ENCODE measurements around the gene SEPHS1.

The SEPHS1 gene

GRCh38 chr10:13317474-13317873, 30.6 kb downstream of the SEPHS1 start:
- TF ChIP-seq CTCF (IDR thresholded peaks at IDR 0.05; ENCODE audit: extremely low read depth, insufficient read depth, missing control alignments): no peak
- in situ Hi-C loops (cut with MboI; ENCODE audit: low pct_unique_long_range_greater_than_20kb, low sequenced_read_pairs, unreplicated experiment): no loop called here
- no peak for DNase-seq (ENCODE audit: low spot score)

DNA sequence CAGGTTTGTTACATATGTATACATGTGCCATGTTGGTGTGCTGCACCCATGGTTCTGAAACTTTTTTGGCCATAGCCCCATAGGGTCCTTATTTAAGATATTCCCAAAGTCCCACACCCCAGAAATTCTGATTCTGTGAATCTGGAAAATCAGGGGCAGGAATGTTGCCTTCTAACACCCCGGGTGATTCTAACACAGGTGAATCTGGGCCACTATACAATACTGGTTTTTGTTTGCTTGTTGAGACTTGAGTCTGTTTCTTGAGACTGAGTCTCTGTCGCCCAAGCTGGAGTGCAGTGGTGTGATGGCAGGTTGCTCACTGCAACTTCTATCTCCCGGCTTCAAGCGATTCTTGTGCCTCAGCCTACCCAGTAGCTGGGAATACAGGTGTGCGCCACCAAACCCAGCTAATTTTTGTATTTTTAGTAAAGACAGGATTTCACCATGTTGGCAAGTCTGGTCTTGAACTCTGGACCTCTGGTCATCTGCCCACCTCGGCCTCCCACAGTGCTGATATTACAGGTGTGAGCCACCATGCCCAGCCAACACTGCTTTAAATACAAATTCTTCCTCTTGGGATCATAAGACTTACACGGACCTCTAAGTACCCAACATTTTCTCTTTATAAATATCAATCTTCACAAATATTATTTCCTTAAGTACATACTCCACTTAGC, 31.3 kb downstream of the SEPHS1 start:
- no peak for DNase-seq (ENCODE audit: low spot score)
- TF ChIP-seq CTCF (IDR thresholded peaks at IDR 0.05; ENCODE audit: extremely low read depth, insufficient read depth, missing control alignments): no peak
- in situ Hi-C loops (cut with MboI; ENCODE audit: low pct_unique_long_range_greater_than_20kb, low sequenced_read_pairs, unreplicated experiment): no loop called here

DNA sequence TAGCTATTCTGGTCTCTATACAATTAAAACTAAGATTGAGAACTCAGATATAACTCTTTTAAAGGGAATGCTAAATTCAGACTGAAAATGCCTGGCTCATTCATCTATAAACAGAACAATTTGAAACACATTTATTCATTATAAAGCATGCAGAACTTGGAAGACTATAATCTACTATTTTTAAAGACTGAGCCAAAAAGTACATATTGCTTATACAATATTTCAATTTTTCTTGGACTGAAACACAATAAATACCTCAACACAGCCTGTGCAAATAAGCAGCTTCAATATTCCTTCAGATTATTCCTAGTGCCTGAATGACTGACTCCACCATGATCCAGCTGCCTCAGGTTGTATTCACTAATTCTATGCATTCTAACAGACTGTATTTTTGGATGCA, 32.7 kb downstream of the SEPHS1 start:
- TF ChIP-seq CTCF (IDR thresholded peaks at IDR 0.05; ENCODE audit: extremely low read depth, insufficient read depth, missing control alignments): no peak
- no peak for DNase-seq (ENCODE audit: low spot score)
- in situ Hi-C loops (cut with MboI; ENCODE audit: low pct_unique_long_range_greater_than_20kb, low sequenced_read_pairs, unreplicated experiment): no loop called here

DNA sequence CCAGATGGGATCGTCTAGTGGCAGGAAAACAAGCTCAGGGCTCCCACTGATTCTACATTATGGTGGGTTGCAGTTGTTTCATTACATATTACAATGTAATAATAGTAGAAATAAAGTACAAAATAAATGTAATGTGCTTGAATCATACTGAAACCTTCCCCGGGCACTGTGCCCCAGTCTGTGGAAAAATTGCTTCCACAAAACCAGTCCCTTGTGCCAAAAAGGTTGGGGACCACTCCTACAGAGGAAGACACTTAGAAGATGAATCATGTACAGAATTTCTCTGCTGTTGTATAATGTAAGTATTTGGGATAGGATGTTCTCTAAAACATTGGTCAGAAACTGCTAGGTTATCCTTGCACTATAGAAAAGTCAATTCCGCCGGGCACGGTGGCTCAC, 36.9 kb downstream of the SEPHS1 start:
- in situ Hi-C loops (cut with MboI; ENCODE audit: low pct_unique_long_range_greater_than_20kb, low sequenced_read_pairs, unreplicated experiment): no loop called here
- no peak for DNase-seq (ENCODE audit: low spot score)
- no peak for TF ChIP-seq CTCF (IDR thresholded peaks at IDR 0.05; ENCODE audit: extremely low read depth, insufficient read depth, missing control alignments)

DNA sequence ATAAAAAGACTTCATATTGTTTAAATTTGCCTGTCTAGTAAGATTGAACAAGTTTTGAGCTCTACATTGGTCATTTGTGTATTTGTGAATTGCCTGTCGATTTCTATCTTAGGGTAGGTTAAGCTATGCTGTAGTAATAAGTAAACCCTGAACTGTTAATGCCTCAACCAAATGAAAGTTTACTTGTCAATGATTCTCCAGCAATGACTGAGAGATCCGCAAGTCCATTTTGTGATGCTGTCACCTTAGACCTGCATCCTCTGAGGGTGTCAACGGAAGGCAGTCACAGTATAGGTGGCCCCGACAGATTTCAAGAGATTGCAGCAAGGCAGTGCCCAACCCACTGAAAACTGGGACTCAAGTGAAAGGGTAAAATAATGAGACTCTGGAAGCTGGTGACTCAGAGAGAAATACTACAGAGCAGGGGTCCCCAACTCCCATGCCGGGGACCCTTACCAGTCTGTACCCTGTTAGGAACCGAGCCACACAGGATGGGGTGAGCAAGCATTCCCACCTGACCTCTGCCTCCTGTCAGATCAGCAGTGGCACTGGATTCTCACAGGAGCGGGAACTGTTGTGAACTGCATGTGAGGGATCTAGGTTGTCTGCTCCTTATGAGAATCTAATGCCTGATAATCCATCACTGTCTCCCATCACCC, 37.4 kb downstream of the SEPHS1 start:
- no peak for DNase-seq (ENCODE audit: low spot score)
- TF ChIP-seq CTCF (IDR thresholded peaks at IDR 0.05; ENCODE audit: extremely low read depth, insufficient read depth, missing control alignments): no peak
- in situ Hi-C loops (cut with MboI; ENCODE audit: low pct_unique_long_range_greater_than_20kb, low sequenced_read_pairs, unreplicated experiment): no loop called here

- no peak for DNase-seq (ENCODE audit: low spot score)
- no peak for TF ChIP-seq CTCF (IDR thresholded peaks at IDR 0.05; ENCODE audit: extremely low read depth, insufficient read depth, missing control alignments)
- in situ Hi-C loops (cut with MboI; ENCODE audit: low pct_unique_long_range_greater_than_20kb, low sequenced_read_pairs, unreplicated experiment): no loop called here
These were observed 38.3 kb downstream of the SEPHS1 start for GRCh38 chr10:13309792-13310191.
